Psoas muscle (tissue), 8 donors: ENCODE data around the gene KSR1. TPM values are rescaled to one million over a fixed set of nuclear protein-coding genes. Genes with fewer than 3 reads are reported as not detected.

Source experiments
- ATAC-seq, 4 donors: fragments of 200-7000 bp; cut with Tn5 transposase; one replicate each; pipeline ENCODE4 v1.9.1; 2020; ENCODE audit warnings: moderate library complexity in 3 of 4, mild to moderate bottlenecking in 2 of 4
- DNase-seq, 2 donors: peaks; one replicate each; pipeline ENCODE4 v3.0.0-alpha.2; 2020
- H3K27ac ChIP-seq: fragments of 200-600 bp; one replicate; pipeline ENCODE4 v1.8.0; 2022
- H3K27me3 ChIP-seq, 3 donors: fragments of 200-600 bp in 1 of 3; one replicate each; pipeline versions ENCODE4 v1.6.1 to v1.8.0; 2013 to 2022; ENCODE audit warnings: low read length in 2 of 3, mild to moderate bottlenecking in 2 of 3, moderate library complexity in 1 of 3; ENCODE audit not compliant: insufficient read depth in 3 of 3
- H3K36me3 ChIP-seq, 2 donors: fragments of 200-600 bp in 1 of 2; one replicate each; pipeline versions ENCODE4 v1.6.1 to v1.8.0; 2013 to 2022; ENCODE audit warnings: low read depth in 1 of 2, mild to moderate bottlenecking in 1 of 2, moderate library complexity in 1 of 2; ENCODE audit not compliant: insufficient read depth in 1 of 2
- H3K4me1 ChIP-seq: fragments of 200-600 bp; one replicate; pipeline ENCODE4 v1.8.0; 2022
- H3K4me3 ChIP-seq: fragments of 200-600 bp; one replicate; pipeline ENCODE4 v1.8.0; 2022; ENCODE audit warnings: mild to moderate bottlenecking
- H3K9me3 ChIP-seq: fragments of 200-600 bp; one replicate; pipeline ENCODE4 v1.8.0; 2022
- CTCF ChIP-seq: fragments of 200-600 bp; IDR thresholded peaks from one replicate; pipeline ENCODE4 v1.8.0; 2022; ENCODE audit warnings: antibody characterized with exemption
- WGBS, 3 donors: extraction: QIAGEN DNeasy Blood & Tissue Kit; methylation state at CpG; one replicate each; pipeline versions ENCODE4 v1.1.6 to v1.1.7; 2013; 5-methylcytosine and 5-hydroxymethylcytosine counted together
- intact Hi-C, 2 donors: fragments of 100-400 bp; cut with DNase I; formaldehyde crosslinking; loops; one replicate each; pipeline versions ENCODE4 v1.11.0 to v1.14.2; 2022
- polyA plus RNA-seq, 3 donors: library from polyadenylated mRNA; stranded (reverse); fragments of 200-250 nt; gene quantifications; one replicate each; pipeline ENCODE4 v1.2.3, GENCODE V29; 2013
- total RNA-seq, 4 donors: library from RNA; stranded (reverse); fragmentation: NEBNext Ultra II Directional in 2 of 4; extraction: Animal tissue kit (Norgen Biotek cat#: 25700) in 2 of 4; gene quantifications; one replicate each; pipeline versions ENCODE4 v1.2.1 to v1.2.4, GENCODE V29; 2021 to 2023
- donor health status: healthy with polysubstance abuse.
- donor health status: DM: no; HTN: no; CAD: no; lungs with moderate emphysema.
- donor health status: Bipolar disorder and iron deficiency.
- donor health status: healthy.
- donor health status: DM: yes; HTN: yes; CAD: no.
- donor health status: DM: no; HTN: no; CAD: no.
- donor health status: DM: no; HTN: no; CAD: no.
- donor health status: DM: yes; HTN: yes; CAD: no.

KSR1 gene
- total and polyA plus RNA-seq, 7 donors, result 7.8 to 93.0 (median 46.5) TPM

DNA sequence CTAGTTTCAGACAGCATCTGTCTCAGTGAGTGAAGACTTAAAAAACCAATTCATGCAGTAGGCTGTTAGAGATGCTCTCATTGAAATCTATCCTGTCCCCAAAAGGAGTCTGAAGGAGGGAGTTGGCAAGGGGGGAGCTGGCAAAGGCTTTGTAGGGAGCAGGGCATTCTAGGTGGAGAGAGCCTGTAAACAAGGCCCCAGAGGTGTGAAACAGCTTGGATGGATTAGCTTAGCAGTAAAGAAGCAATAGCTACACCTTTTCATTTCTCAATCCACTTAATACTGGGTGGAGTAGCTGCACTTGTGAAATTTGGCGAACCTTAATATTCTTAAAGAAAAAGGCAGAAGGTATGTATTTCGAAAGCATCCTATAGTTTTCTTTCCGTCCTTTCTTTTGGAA lies 61.8 kb downstream of the KSR1 start:
- H3K27me3 ChIP-seq, result no peaks in the 10 kb centered on the region
- H3K9me3 ChIP-seq, result no peaks in the 10 kb centered on the region
- H3K4me3 ChIP-seq, result no peak overlapping the region
- H3K36me3 ChIP-seq, result no peaks in the 10 kb centered on the region
- DNase-seq, result no peak
- H3K4me1 ChIP-seq, result no peaks in the 10 kb centered on the region
- ATAC-seq, result no peak
- no peak for TF ChIP-seq CTCF
- WGBS, 3 donors, result 95 to 99% (median 95%) methylated on average over 3 of the region's 3 CpGs
- no peak overlapping the region for H3K27ac ChIP-seq
- intact Hi-C loops, result no loop called here

DNA sequence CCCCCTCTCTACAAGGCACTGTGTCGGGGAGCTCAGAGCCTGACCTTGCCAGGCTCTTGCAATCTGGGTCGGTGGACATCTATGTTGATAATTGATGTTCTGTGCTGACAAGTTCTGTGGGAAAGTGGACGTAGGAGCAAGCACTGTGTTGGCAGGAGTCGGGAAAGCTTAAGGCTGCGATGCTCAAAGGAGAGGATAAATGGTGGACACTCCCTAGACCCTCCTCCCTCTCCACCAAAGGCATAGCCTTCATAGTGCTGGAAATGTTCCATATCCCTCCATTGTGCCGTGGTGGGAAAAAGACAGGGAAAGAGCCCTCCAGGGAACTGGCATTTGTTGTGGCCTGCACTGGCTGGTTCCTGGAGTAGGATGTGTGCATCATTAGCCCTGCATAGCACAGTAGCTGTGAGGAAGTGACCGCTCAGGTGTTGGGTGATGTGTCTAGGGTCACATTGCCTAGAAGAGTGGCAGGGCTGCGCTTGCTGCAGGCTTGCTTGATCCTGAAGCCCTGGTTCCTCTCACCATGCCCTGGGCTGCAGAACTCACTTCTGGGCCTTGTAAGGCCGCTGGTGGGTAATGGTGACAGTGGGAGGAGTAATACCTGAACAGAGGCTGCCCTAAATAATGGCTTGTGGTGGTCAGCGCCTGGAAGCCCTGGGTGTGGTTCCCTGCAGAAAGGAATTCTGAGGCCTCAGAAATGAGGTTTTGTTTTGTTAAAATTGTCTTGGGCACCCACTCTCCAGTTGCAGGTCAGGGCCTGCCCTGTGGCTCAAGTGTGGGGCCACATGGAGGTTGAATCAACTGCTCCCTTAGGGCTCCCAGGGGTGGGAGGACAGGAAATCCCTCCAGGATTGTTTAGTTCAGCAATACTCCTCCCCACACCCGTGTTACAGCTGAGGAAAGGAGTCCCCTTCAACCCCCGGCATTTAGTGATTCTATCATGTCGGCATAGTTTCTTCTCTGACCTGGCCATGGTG lies 62.6 kb downstream of the KSR1 start:
- Histone ChIP-seq H3K9me3 (no peaks in the 10 kb centered on the region), H3K27ac (no peak overlapping the region), H3K4me1 (no peaks in the 10 kb centered on the region), H3K4me3 (no peak overlapping the region), H3K27me3 (no peaks in the 10 kb centered on the region), H3K36me3 (no peaks in the 10 kb centered on the region)
- intact Hi-C loops, result no loop called here
- DNase-seq, result no peak
- WGBS, 3 donors, result 75 to 80% (median 78%) methylated on average over 13 of the region's 13 CpGs
- no peak for ATAC-seq
- TF ChIP-seq CTCF, result no peak

DNA sequence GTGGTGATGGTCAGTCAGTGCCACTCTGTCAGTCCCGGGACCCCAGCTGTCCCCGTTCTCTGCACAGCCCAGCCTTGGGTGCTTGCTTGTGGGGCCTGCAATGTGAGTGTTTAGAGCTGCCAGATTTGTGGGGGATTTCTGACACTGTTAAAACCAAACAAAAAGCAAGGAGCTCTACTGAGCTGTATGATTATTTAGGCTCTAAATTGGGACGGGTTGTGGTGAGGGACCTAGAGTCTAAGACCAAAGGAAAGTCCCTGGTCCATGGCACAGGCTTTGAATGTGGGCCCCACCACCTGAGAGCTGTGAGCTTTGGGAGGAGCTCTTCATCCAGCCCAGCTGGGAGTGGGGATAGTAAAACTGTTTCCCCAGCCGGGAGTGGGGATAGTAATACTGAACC lies 63.3 kb downstream of the KSR1 start:
- ATAC-seq (no peak), DNase-seq (no peak)
- Histone ChIP-seq H3K9me3 (no peaks in the 10 kb centered on the region), H3K27ac (no peak overlapping the region), H3K4me1 (no peaks in the 10 kb centered on the region), H3K27me3 (no peaks in the 10 kb centered on the region), H3K36me3 (no peaks in the 10 kb centered on the region), H3K4me3 (no peak overlapping the region)
- WGBS, 3 donors, result 71 to 81% (median 73%) methylated on average over 4 of the region's 4 CpGs
- intact Hi-C loops, result no loop called here
- no peak for TF ChIP-seq CTCF

GRCh38 chr17:27520491-27521185 lies 64.4 kb downstream of the KSR1 start:
- no peak for TF ChIP-seq CTCF
- WGBS, 3 donors, result 83 to 88% (median 86%) methylated on average over 16 of the region's 16 CpGs
- DNase-seq (no peak), ATAC-seq (no peak)
- Histone ChIP-seq H3K27me3 (no peaks in the 10 kb centered on the region), H3K4me1 (peaks cover 4% of the 10 kb centered on the region), H3K9me3 (no peaks in the 10 kb centered on the region), H3K4me3 (no peak overlapping the region), H3K36me3 (no peaks in the 10 kb centered on the region), H3K27ac (no peak overlapping the region)
- intact Hi-C loops, result no loop called here
